Left ventricle myocardium inferior (tissue), 1 donor: Measurements from ENCODE around the gene EPHB3. TPM values are rescaled to one million over a fixed set of nuclear protein-coding genes. Genes with fewer than 3 reads are reported as not detected.

Experiments
- DNase-seq: peaks from one replicate; pipeline ENCODE4 v3.0.0-alpha.2; 2020
- H3K27ac ChIP-seq: fragments of 200-600 bp; replicated peaks from 2 replicates; pipeline ENCODE4 v1.8.0; 2021
- H3K27me3 ChIP-seq: fragments of 200-600 bp; 2 replicates; pipeline ENCODE4 v1.8.0; 2021; ENCODE audit warnings: low read depth
- H3K36me3 ChIP-seq: fragments of 200-600 bp; 2 replicates; pipeline ENCODE4 v1.8.0; 2021
- H3K4me1 ChIP-seq: fragments of 200-600 bp; 2 replicates; pipeline ENCODE4 v1.8.0; 2021
- H3K4me3 ChIP-seq: fragments of 200-600 bp; 2 replicates; pipeline ENCODE4 v1.8.0; 2021; ENCODE audit warnings: mild to moderate bottlenecking, moderate library complexity
- H3K9me3 ChIP-seq: fragments of 200-600 bp; replicated peaks from 2 replicates; pipeline ENCODE4 v1.8.0; 2021
- intact Hi-C: fragments of 100-400 bp; cut with micrococcal nuclease; formaldehyde crosslinking; loops from one replicate; pipeline ENCODE4 v1.11.0; 2022
- total RNA-seq: library from RNA; stranded (reverse); fragmentation: NEBNext Ultra II Directional; extraction: Animal tissue kit (Norgen Biotek cat#: 25700); gene quantifications from one replicate; pipeline ENCODE4 v1.2.1, GENCODE V29; 2021
- TF ChIP-seq, protein P1 (sequence below): fragments of 200-600 bp; IDR thresholded peaks from 2 replicates; pipeline ENCODE4 v1.8.0; 2021; ENCODE audit warnings: antibody characterized with exemption, mild to moderate bottlenecking, borderline replicate concordance
- donor health status: DM: no; HTN: yes; CAD: no; lungs with severe emphysema.

The EPHB3 gene
- total RNA-seq, 1 donor from 2014 or later: 5.0 TPM

- Histone ChIP-seq H3K27ac (no peak overlapping the region), H3K27me3 (peaks cover 9% of the 10 kb centered on the region), H3K4me1 (peaks cover 31% of the 10 kb centered on the region), H3K4me3 (no peak overlapping the region), H3K9me3 (no peaks in the 10 kb centered on the region), H3K36me3 (peaks cover 13% of the 10 kb centered on the region)
- TF ChIP-seq, protein P1, sequence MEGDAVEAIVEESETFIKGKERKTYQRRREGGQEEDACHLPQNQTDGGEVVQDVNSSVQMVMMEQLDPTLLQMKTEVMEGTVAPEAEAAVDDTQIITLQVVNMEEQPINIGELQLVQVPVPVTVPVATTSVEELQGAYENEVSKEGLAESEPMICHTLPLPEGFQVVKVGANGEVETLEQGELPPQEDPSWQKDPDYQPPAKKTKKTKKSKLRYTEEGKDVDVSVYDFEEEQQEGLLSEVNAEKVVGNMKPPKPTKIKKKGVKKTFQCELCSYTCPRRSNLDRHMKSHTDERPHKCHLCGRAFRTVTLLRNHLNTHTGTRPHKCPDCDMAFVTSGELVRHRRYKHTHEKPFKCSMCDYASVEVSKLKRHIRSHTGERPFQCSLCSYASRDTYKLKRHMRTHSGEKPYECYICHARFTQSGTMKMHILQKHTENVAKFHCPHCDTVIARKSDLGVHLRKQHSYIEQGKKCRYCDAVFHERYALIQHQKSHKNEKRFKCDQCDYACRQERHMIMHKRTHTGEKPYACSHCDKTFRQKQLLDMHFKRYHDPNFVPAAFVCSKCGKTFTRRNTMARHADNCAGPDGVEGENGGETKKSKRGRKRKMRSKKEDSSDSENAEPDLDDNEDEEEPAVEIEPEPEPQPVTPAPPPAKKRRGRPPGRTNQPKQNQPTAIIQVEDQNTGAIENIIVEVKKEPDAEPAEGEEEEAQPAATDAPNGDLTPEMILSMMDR: no peak
- intact Hi-C loops: no loop called here
- no peak for DNase-seq
Observed at GRCh38 chr3:184580376-184580775, 18.8 kb downstream of the EPHB3 start.

- H3K27ac ChIP-seq: no peak overlapping the region
- no peak for DNase-seq
Observed at GRCh38 chr3:184581331-184581855, 19.8 kb downstream of the EPHB3 start.

GRCh38 chr3:184582646-184583577 is 21.3 kb downstream of the EPHB3 start:
- TF ChIP-seq, protein P1: no peak
- Histone ChIP-seq H3K9me3 (no peaks in the 10 kb centered on the region), H3K36me3 (no peaks in the 10 kb centered on the region), H3K27me3 (peaks cover 9% of the 10 kb centered on the region), H3K4me1 (peaks cover 31% of the 10 kb centered on the region), H3K4me3 (peak overlapping the region; percentile 68), H3K27ac (peak overlapping the region; percentile 86)
- intact Hi-C loops: no loop called here
- DNase-seq: peak; percentile 57

More at GRCh38 chr3:184581331-184581855, 19.8 kb downstream of the EPHB3 start:
- Histone ChIP-seq H3K36me3 (peaks cover 8% of the 10 kb centered on the region), H3K4me1 (peaks cover 31% of the 10 kb centered on the region), H3K4me3 (no peak overlapping the region), H3K27me3 (peaks cover 9% of the 10 kb centered on the region), H3K9me3 (no peaks in the 10 kb centered on the region)
- intact Hi-C loops: no loop called here
- TF ChIP-seq, protein P1: no peak

DNA sequence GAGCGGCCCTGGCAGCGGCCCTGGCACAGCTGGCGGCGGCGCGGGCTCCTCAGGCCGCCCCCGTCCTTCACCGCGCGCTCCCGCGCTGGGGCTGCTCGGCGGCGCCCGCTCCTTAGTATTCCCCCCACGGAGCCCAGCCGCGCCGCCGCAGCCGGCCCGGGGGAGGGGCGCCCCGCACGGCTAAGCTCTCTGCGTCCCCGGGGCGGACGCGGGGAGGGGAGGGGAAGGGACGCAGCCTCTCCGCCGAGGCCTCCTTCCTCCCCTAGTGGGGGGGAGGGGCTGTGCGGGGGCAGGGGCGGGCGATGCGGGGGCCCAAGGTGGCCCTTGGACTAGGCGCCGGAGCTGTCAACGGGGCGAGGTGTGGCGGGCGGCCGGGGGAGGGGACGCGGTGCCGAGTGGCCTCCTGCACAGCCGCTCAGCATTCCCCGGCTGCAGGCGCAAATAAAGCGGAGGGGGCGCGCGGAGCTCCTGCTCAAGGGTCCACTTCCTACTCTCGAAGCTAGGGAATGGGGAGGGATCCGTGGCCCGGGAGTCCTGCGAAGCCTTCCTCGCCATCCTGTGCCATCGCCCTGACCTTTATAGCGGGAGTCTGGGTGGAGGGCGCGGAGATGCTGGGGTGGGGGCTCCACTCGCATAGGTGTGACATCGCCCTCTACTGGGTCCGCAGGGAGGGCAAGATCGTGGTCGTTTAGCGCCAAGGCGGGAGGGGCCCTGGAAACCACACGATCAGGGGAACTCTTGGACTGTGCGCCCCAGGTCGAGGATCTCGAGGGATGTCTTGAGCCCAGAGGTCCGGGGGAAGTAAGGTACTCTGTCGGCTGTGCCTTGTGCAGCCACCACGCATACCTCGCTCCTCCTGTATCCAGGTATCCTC is 22.2 kb downstream of the EPHB3 start:
- H3K9me3 ChIP-seq: no peaks in the 10 kb centered on the region
- peaks cover 9% of the 10 kb centered on the region for H3K27me3 ChIP-seq
- peaks cover 31% of the 10 kb centered on the region for H3K4me1 ChIP-seq
- peak; percentile 71 for DNase-seq
- TF ChIP-seq, protein P1: peak; percentile 30
- H3K27ac ChIP-seq: peak overlapping the region; percentile 86
- intact Hi-C loops: no loop called here
- peak overlapping the region; percentile 68 for H3K4me3 ChIP-seq
- no peaks in the 10 kb centered on the region for H3K36me3 ChIP-seq

DNA sequence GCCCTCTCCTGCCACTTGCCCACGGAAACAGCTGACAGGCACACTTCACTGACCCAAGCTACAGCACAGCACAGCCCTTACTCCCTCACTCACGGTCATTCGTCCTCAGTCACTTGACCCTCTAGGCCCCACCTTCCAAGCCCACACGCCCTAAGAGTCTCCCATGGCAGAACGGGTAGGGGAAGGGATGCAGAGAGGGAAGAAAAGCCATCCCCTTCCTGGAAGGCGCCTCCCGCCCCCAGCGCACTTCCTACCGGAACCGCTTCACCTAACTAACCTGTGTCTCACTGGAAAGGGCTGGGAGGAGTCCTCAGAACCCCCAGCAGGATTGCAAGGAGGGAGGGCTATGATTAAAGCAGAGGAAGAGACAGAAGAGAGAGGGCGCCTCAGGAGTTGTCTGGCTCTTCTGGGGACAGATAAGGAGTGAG is 22.9 kb downstream of the EPHB3 start:
- intact Hi-C loops: no loop called here
- Histone ChIP-seq H3K4me3 (peak overlapping the region; percentile 68), H3K9me3 (no peaks in the 10 kb centered on the region), H3K4me1 (peaks cover 31% of the 10 kb centered on the region), H3K36me3 (no peaks in the 10 kb centered on the region), H3K27ac (peak overlapping the region; percentile 86), H3K27me3 (peaks cover 9% of the 10 kb centered on the region)
- DNase-seq: peak; percentile 16
- TF ChIP-seq, protein P1: no peak
